A549 (cell line): ENCODE measurements around the gene HBA2. TPM values are rescaled to one million over a fixed set of nuclear protein-coding genes. Genes with fewer than 3 reads are reported as not detected.

Experiments
- polyA plus RNA-seq, 4 experiments: library from polyadenylated mRNA; depleted of rRNA in 3 of 4; stranded (reverse); fragments of >200 nt; fragmentation: RNase III in 1 of 4; extraction: RNeasy Plus Mini Kit Qiagen cat#74134 plus additional on column Dnase treatment in 1 of 4; gene quantifications; 2 replicates in 3 of 4; 3 replicates in 1 of 4; pipeline ENCODE4 v1.2.3, GENCODE V29; 2011 to 2017
- small RNA-seq, 6 experiments: library from RNA; depleted of rRNA; stranded (forward); fragments of <200 nt; gene quantifications; one replicate each; pipeline ENCODE3, GENCODE V24; 2012

Gene HBA2
- polyA plus RNA-seq, 2 of the 4 experiments (the other 2 are of a cell fraction) = 0.23 to 0.26 TPM

Small RNA genes lying within 50 kb of the gene (small RNA-seq; reads per million reads assigned to genes)
- 0 reads per million in 6 experiments for gene RF00019

Other genes with a start within 250 kb of the HBA2 start
- gene POLR3K, start 119.3 kb upstream of the HBA2 start, polyA plus RNA-seq (2011; rRNA removed) = 46.9 and 50.9 TPM in 2 replicates
- 45.6 to 51.8 TPM (median 47.6 TPM) in 3 replicates for gene POLR3K, start 119.3 kb upstream of the HBA2 start, polyA plus RNA-seq (2017; fragmentation: RNase III; extraction: RNeasy Plus Mini Kit Qiagen cat#74134 plus additional on column Dnase treatment)
- gene SNRNP25, start 119.0 kb upstream of the HBA2 start, polyA plus RNA-seq (2011; rRNA removed) = 43.5 and 45.0 TPM in 2 replicates
- 82.1 to 83.0 TPM (median 82.2 TPM) in 3 replicates for gene SNRNP25, start 119.0 kb upstream of the HBA2 start, polyA plus RNA-seq (2017; fragmentation: RNase III; extraction: RNeasy Plus Mini Kit Qiagen cat#74134 plus additional on column Dnase treatment)
- 13.5 and 17.9 TPM in 2 replicates for gene RHBDF1, start 100.2 kb upstream of the HBA2 start, polyA plus RNA-seq (2011; rRNA removed)
- gene RHBDF1, start 100.2 kb upstream of the HBA2 start, polyA plus RNA-seq (2017; fragmentation: RNase III; extraction: RNeasy Plus Mini Kit Qiagen cat#74134 plus additional on column Dnase treatment) = 17.5 to 20.5 TPM (median 19.2 TPM) in 3 replicates
- 25.5 and 28.2 TPM in 2 replicates for gene MPG, start 94.7 kb upstream of the HBA2 start, polyA plus RNA-seq (2011; rRNA removed)
- 42.3 to 54.3 TPM (median 47.6 TPM) in 3 replicates for gene MPG, start 94.7 kb upstream of the HBA2 start, polyA plus RNA-seq (2017; fragmentation: RNase III; extraction: RNeasy Plus Mini Kit Qiagen cat#74134 plus additional on column Dnase treatment)
- gene NPRL3, start 34.2 kb upstream of the HBA2 start, polyA plus RNA-seq (2011; rRNA removed) = 15.8 and 17.0 TPM in 2 replicates
- 24.6 to 28.4 TPM (median 25.9 TPM) in 3 replicates for gene NPRL3, start 34.2 kb upstream of the HBA2 start, polyA plus RNA-seq (2017; fragmentation: RNase III; extraction: RNeasy Plus Mini Kit Qiagen cat#74134 plus additional on column Dnase treatment)
- gene HBZ, start 20.2 kb upstream of the HBA2 start, polyA plus RNA-seq (2011; rRNA removed) = not detected in 2 replicates
- not detected in 3 replicates for gene HBZ, start 20.2 kb upstream of the HBA2 start, polyA plus RNA-seq (2017; fragmentation: RNase III; extraction: RNeasy Plus Mini Kit Qiagen cat#74134 plus additional on column Dnase treatment)
- gene HBM, start 6.9 kb upstream of the HBA2 start, polyA plus RNA-seq (2011; rRNA removed) = not detected in 2 replicates
- gene HBM, start 6.9 kb upstream of the HBA2 start, polyA plus RNA-seq (2017; fragmentation: RNase III; extraction: RNeasy Plus Mini Kit Qiagen cat#74134 plus additional on column Dnase treatment) = not detected in 3 replicates
- gene HBA1, start 3.8 kb downstream of the HBA2 start, polyA plus RNA-seq (2011; rRNA removed) = not detected in 2 replicates
- gene HBA1, start 3.8 kb downstream of the HBA2 start, polyA plus RNA-seq (2017; fragmentation: RNase III; extraction: RNeasy Plus Mini Kit Qiagen cat#74134 plus additional on column Dnase treatment) = 0.51 to 1.3 TPM (median 0.58 TPM) in 3 replicates
- 2.0 and 2.3 TPM in 2 replicates for gene HBQ1, start 7.6 kb downstream of the HBA2 start, polyA plus RNA-seq (2011; rRNA removed)
- gene HBQ1, start 7.6 kb downstream of the HBA2 start, polyA plus RNA-seq (2017; fragmentation: RNase III; extraction: RNeasy Plus Mini Kit Qiagen cat#74134 plus additional on column Dnase treatment) = 2.8 to 4.7 TPM (median 3.2 TPM) in 3 replicates
- 34.5 and 51.6 TPM in 2 replicates for gene LUC7L, start 56.6 kb downstream of the HBA2 start, polyA plus RNA-seq (2011; rRNA removed)
- 64.5 to 67.6 TPM (median 65.3 TPM) in 3 replicates for gene LUC7L, start 56.6 kb downstream of the HBA2 start, polyA plus RNA-seq (2017; fragmentation: RNase III; extraction: RNeasy Plus Mini Kit Qiagen cat#74134 plus additional on column Dnase treatment)
- gene FAM234A, start 61.9 kb downstream of the HBA2 start, polyA plus RNA-seq (2011; rRNA removed) = 25.6 and 27.4 TPM in 2 replicates
- gene FAM234A, start 61.9 kb downstream of the HBA2 start, polyA plus RNA-seq (2017; fragmentation: RNase III; extraction: RNeasy Plus Mini Kit Qiagen cat#74134 plus additional on column Dnase treatment) = 52.3 to 54.9 TPM (median 53.3 TPM) in 3 replicates
- gene RGS11, start 103.1 kb downstream of the HBA2 start, polyA plus RNA-seq (2011; rRNA removed) = 2.1 and 2.6 TPM in 2 replicates
- 4.2 to 6.7 TPM (median 5.3 TPM) in 3 replicates for gene RGS11, start 103.1 kb downstream of the HBA2 start, polyA plus RNA-seq (2017; fragmentation: RNase III; extraction: RNeasy Plus Mini Kit Qiagen cat#74134 plus additional on column Dnase treatment)
- gene ARHGDIG, start 107.7 kb downstream of the HBA2 start, polyA plus RNA-seq (2011; rRNA removed) = 0.82 and 1.1 TPM in 2 replicates
- 1.3 to 1.9 TPM (median 1.4 TPM) in 3 replicates for gene ARHGDIG, start 107.7 kb downstream of the HBA2 start, polyA plus RNA-seq (2017; fragmentation: RNase III; extraction: RNeasy Plus Mini Kit Qiagen cat#74134 plus additional on column Dnase treatment)
- 0.21 and 0.45 TPM in 2 replicates for gene PDIA2, start 110.3 kb downstream of the HBA2 start, polyA plus RNA-seq (2011; rRNA removed)
- 0.42 to 0.82 TPM (median 0.52 TPM) in 3 replicates for gene PDIA2, start 110.3 kb downstream of the HBA2 start, polyA plus RNA-seq (2017; fragmentation: RNase III; extraction: RNeasy Plus Mini Kit Qiagen cat#74134 plus additional on column Dnase treatment)
- gene AXIN1, start 179.8 kb downstream of the HBA2 start, polyA plus RNA-seq (2011; rRNA removed) = 8.7 and 8.9 TPM in 2 replicates
- gene AXIN1, start 179.8 kb downstream of the HBA2 start, polyA plus RNA-seq (2017; fragmentation: RNase III; extraction: RNeasy Plus Mini Kit Qiagen cat#74134 plus additional on column Dnase treatment) = 18.1 to 19.3 TPM (median 18.6 TPM) in 3 replicates
- 115 and 130 TPM in 2 replicates for gene MRPL28, start 197.7 kb downstream of the HBA2 start, polyA plus RNA-seq (2011; rRNA removed)
- 139 to 144 TPM (median 139 TPM) in 3 replicates for gene MRPL28, start 197.7 kb downstream of the HBA2 start, polyA plus RNA-seq (2017; fragmentation: RNase III; extraction: RNeasy Plus Mini Kit Qiagen cat#74134 plus additional on column Dnase treatment)
- 25.9 and 36.0 TPM in 2 replicates for gene PGAP6, start 209.1 kb downstream of the HBA2 start, polyA plus RNA-seq (2011; rRNA removed)
- 32.3 to 38.1 TPM (median 36.2 TPM) in 3 replicates for gene PGAP6, start 209.1 kb downstream of the HBA2 start, polyA plus RNA-seq (2017; fragmentation: RNase III; extraction: RNeasy Plus Mini Kit Qiagen cat#74134 plus additional on column Dnase treatment)
- 229 and 239 TPM in 2 replicates for gene NME4, start 224.3 kb downstream of the HBA2 start, polyA plus RNA-seq (2011; rRNA removed)
- 301 to 349 TPM (median 339 TPM) in 3 replicates for gene NME4, start 224.3 kb downstream of the HBA2 start, polyA plus RNA-seq (2017; fragmentation: RNase III; extraction: RNeasy Plus Mini Kit Qiagen cat#74134 plus additional on column Dnase treatment)
- 15.5 and 17.9 TPM in 2 replicates for gene DECR2, start 229.0 kb downstream of the HBA2 start, polyA plus RNA-seq (2011; rRNA removed)
- gene DECR2, start 229.0 kb downstream of the HBA2 start, polyA plus RNA-seq (2017; fragmentation: RNase III; extraction: RNeasy Plus Mini Kit Qiagen cat#74134 plus additional on column Dnase treatment) = 31.0 to 38.0 TPM (median 34.2 TPM) in 3 replicates